ENCODE data around the gene ZNF470.

Gene ZNF470

GRCh38 chr19:56611288-56611687 is 44.0 kb downstream of the ZNF470 start:
- no peak for DNase-seq

DNA sequence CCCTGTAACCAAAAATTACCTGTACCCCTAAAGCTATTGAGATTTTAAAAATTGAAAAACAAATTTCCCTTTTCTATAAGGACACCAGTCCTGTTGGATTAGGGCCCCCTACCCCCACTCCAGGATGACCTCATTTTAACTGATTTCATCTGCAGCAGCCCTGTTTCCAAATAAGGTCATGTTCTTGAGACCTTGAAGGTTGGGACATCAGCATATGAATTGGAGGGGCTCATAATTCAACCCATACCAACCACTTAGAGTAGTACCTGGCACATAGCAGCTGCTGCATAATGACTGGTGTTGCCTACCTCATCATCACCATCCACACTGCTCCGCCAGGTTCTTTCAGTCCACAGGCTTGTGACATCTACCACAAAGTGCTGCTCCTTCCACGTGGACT is 45.5 kb downstream of the ZNF470 start:
- DNase-seq, result no peak

GRCh38 chr19:56613639-56614038 is 46.4 kb downstream of the ZNF470 start:
- DNase-seq, result no peak

- no peak for DNase-seq
Observed at GRCh38 chr19:56617531-56617930, 50.3 kb downstream of the ZNF470 start.

DNA sequence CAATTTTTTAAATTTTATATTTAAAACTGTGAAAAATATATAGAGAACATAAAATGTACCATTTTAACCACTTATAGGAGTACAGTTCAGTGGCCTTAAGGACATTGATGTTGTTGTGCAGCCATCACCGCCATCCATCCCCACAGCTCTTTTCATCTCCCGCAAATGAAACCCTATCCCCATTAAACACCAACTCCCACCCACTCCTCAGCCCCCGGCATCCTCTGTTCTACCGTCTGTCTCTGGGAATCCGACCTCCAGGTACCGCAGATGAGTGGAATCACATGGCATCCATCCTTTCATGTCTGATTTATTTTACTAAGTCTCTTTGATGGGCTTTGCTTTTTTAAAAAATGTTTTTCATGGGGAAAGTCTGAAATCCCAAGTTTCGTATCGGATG is 51.9 kb downstream of the ZNF470 start:
- DNase-seq, result no peak

GRCh38 chr19:56622374-56622773 is 55.1 kb downstream of the ZNF470 start:
- DNase-seq, result no peak

GRCh38 chr19:56623006-56623405 is 55.7 kb downstream of the ZNF470 start:
- DNase-seq, result no peak

DNA sequence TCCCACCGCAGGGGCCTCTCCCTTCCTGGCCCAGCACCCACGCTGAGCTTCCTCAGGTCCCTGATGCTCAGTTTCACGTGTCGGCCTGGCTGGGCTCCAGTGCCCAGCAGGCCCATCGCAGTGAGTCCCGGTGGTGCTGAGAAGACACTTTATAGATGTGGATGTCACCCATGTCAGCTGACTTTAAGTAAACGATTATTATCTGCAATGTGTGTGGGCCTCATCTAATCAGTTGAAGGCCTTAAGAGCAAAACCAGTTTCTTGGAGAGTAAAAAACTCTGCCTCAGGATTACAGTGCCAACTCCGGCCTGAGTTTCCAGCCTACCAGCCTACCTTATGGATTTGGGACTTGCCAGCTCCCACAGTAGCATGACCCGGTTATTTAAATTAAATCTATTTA is 58.4 kb downstream of the ZNF470 start:
- DNase-seq, result no peak

DNA sequence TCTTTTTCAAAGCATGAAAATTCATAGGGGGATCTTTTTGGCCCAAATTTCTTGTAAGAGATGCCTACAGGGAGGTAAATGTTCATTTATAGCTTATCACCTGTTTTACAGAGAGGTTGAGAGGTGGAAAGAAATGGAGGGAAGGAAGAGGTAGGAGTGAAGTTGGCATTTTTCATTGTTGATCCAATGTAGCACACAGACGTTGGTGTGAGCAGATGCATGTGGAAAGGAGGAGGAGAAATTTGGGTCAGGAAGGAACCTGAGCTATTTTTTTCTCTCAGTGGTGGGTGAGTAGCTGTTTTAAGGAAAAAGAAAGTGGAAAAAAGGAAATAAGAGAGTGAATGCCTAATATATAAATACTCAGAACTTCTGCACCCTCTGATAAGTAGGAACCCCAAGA is 65.8 kb downstream of the ZNF470 start:
- no peak for DNase-seq

GRCh38 chr19:56637976-56638555 is 70.8 kb downstream of the ZNF470 start:
- peak; percentile 64 for DNase-seq

Measured in stimulated activated CD8-positive, alpha-beta memory T cell treated with anti-CD3 and anti-CD28 coated beads, Interleukin-4, amount 100 ng/mL, for 48 hours (primary cell).